ENCODE data around the gene EPM2A. TPM values are rescaled to one million over a fixed set of nuclear protein-coding genes. Genes with fewer than 3 reads are reported as not detected.

Gene EPM2A
- total RNA-seq, 2 experiments from 2014 or later = 34.9 to 39.2 TPM

GRCh38 chr6:145711372-145711771, 23.9 kb downstream of the EPM2A start:
- ChIA-PET POLR2A (no interaction called here), CTCF (ENCODE audit: unreplicated experiment) (no interaction called here)
- BruUV-seq (replicated peaks) = no TSS peak
- Histone ChIP-seq H3K36me3 (ENCODE audit: insufficient read depth, low read length) (peaks cover 53% of the 10 kb centered on the region), H3K9me3 (ENCODE audit: low read length) (peaks cover 21% of the 10 kb centered on the region; the same call in 1 of the 2 replicates), H3K4me1 (ENCODE audit: insufficient read depth, low read length, poor library complexity, severe bottlenecking) (no peaks in the 10 kb centered on the region), H3K4me3 (ENCODE audit: low read depth, low read length, poor library complexity, severe bottlenecking) (no peak overlapping the region), H3K9me2 (ENCODE audit: insufficient read depth, low read length) (no peaks in the 10 kb centered on the region), H3K4me2 (ENCODE audit: low read length) (no peak overlapping the region), H3K27ac (ENCODE audit: low read depth, low read length, poor library complexity, severe bottlenecking) (no peak overlapping the region), H2AFZ (ENCODE audit: low read length) (no peak overlapping the region), H4K20me1 (ENCODE audit: insufficient read depth, low read length) (no peaks in the 10 kb centered on the region), H3K79me2 (ENCODE audit: insufficient read depth, low read depth, low read length) (no peaks in the 10 kb centered on the region)
- TF ChIP-seq EZH2phosphoT487 (IDR thresholded peaks at IDR 0.05; ENCODE audit: borderline replicate concordance, low read depth, low read length) (no peak), CTCF (conservative IDR thresholded peaks at IDR 0.05; ENCODE audit: low read length) (no peak)
- no peak for DNase-seq (ENCODE audit: low spot score)
- intact Hi-C loops (cut with micrococcal nuclease; ENCODE audit: unreplicated experiment) = no loop called here

- no peak for DNase-seq (ENCODE audit: low spot score)
- no peak overlapping the region for H3K4me3 ChIP-seq (ENCODE audit: low read depth, low read length, poor library complexity, severe bottlenecking)
- intact Hi-C loops (cut with micrococcal nuclease; ENCODE audit: unreplicated experiment) = loop anchor here (10.0 kb wide), 1 partner anchor 1123 kb away; no protein-coding TSS in a partner anchor
- H3K79me2 ChIP-seq (ENCODE audit: insufficient read depth, low read depth, low read length) = 0 out of 2 replicates have a peak, but pooled peaks cover 6% of the 10 kb centered on the region
- no peaks in the 10 kb centered on the region for H3K9me2 ChIP-seq (ENCODE audit: insufficient read depth, low read length)
- H3K4me2 ChIP-seq (ENCODE audit: low read length) = no peak overlapping the region
- CTCF ChIA-PET (ENCODE audit: unreplicated experiment) = no interaction called here
- no peak overlapping the region for H3K27ac ChIP-seq (ENCODE audit: low read depth, low read length, poor library complexity, severe bottlenecking)
- BruUV-seq (replicated peaks) = no TSS peak
- TF ChIP-seq CTCF (conservative IDR thresholded peaks at IDR 0.05; ENCODE audit: low read length) (no peak), EZH2phosphoT487 (IDR thresholded peaks at IDR 0.05; ENCODE audit: borderline replicate concordance, low read depth, low read length) (no peak)
- H2AFZ ChIP-seq (ENCODE audit: low read length) = no peak overlapping the region
- H3K4me1 ChIP-seq (ENCODE audit: insufficient read depth, low read length, poor library complexity, severe bottlenecking) = no peaks in the 10 kb centered on the region
- H3K36me3 ChIP-seq (ENCODE audit: insufficient read depth, low read length) = peaks cover 15% of the 10 kb centered on the region; the same call in 1 of the 2 replicates
- H3K9me3 ChIP-seq (ENCODE audit: low read length) = no peaks in the 10 kb centered on the region
- POLR2A ChIA-PET = no interaction called here
- no peaks in the 10 kb centered on the region for H4K20me1 ChIP-seq (ENCODE audit: insufficient read depth, low read length)
Observed at GRCh38 chr6:145707397-145707796, 27.9 kb downstream of the EPM2A start.

GRCh38 chr6:145705561-145705960, 29.8 kb downstream of the EPM2A start:
- no TSS peak for BruUV-seq (replicated peaks)
- POLR2A ChIA-PET = no interaction called here
- H3K36me3 ChIP-seq (ENCODE audit: insufficient read depth, low read length) = peaks cover 14% of the 10 kb centered on the region; the same call in 1 of the 2 replicates
- no peak overlapping the region for H3K4me3 ChIP-seq (ENCODE audit: low read depth, low read length, poor library complexity, severe bottlenecking)
- no peaks in the 10 kb centered on the region for H4K20me1 ChIP-seq (ENCODE audit: insufficient read depth, low read length)
- CTCF ChIA-PET (ENCODE audit: unreplicated experiment) = no interaction called here
- no peaks in the 10 kb centered on the region for H3K4me1 ChIP-seq (ENCODE audit: insufficient read depth, low read length, poor library complexity, severe bottlenecking)
- H3K4me2 ChIP-seq (ENCODE audit: low read length) = no peak overlapping the region
- H3K9me3 ChIP-seq (ENCODE audit: low read length) = no peaks in the 10 kb centered on the region
- no peak for DNase-seq (ENCODE audit: low spot score)
- H3K9me2 ChIP-seq (ENCODE audit: insufficient read depth, low read length) = no peaks in the 10 kb centered on the region
- no peak overlapping the region for H3K27ac ChIP-seq (ENCODE audit: low read depth, low read length, poor library complexity, severe bottlenecking)
- H3K79me2 ChIP-seq (ENCODE audit: insufficient read depth, low read depth, low read length) = 0 out of 2 replicates have a peak, but pooled peaks cover 6% of the 10 kb centered on the region
- TF ChIP-seq CTCF (conservative IDR thresholded peaks at IDR 0.05; ENCODE audit: low read length) (no peak), EZH2phosphoT487 (IDR thresholded peaks at IDR 0.05; ENCODE audit: borderline replicate concordance, low read depth, low read length) (no peak)
- intact Hi-C loops (cut with micrococcal nuclease; ENCODE audit: unreplicated experiment) = loop anchor here (10.0 kb wide), 1 partner anchor 1121 kb away; no protein-coding TSS in a partner anchor
- H2AFZ ChIP-seq (ENCODE audit: low read length) = no peak overlapping the region

All from OCI-LY7 (cell line).